HCT116 (cell line): ENCODE measurements around the gene COBLL1. TPM values are rescaled to one million over a fixed set of nuclear protein-coding genes. Genes with fewer than 3 reads are reported as not detected.

Experiments
- ATAC-seq: fragments of 200-7000 bp; cut with Tn5 transposase; 2 replicates; pipeline ENCODE4 v1.9.1; 2020; ENCODE audit warnings: mild to moderate bottlenecking, moderate library complexity
- BruUV-seq: library from RNA; stranded (reverse); fragments of 400-500 nt; replicated peaks from 2 replicates; lab custom pipeline; 2021; lab: Mats Ljungman, UMichigan
- CTCF ChIA-PET: fragments of 300-600 bp; sonication (Branson Sonifier 250); formaldehyde crosslinking; loops from one replicate; lab custom pipeline; 2021; ENCODE audit warnings: antibody characterized with exemption; lab: Charles Lee
- POLR2A ChIA-PET: fragments of 300-600, 350-600 bp; sonication (Branson Sonifier 250); formaldehyde crosslinking; loops from one replicate; lab custom pipeline; 2021; ENCODE audit warnings: antibody characterized with exemption; lab: Charles Lee
- RAD21 ChIA-PET, 2 experiments: fragments of 300-600 bp; sonication (Branson Sonifier 250); formaldehyde crosslinking; loops; one replicate each; lab custom pipeline; 2023; ENCODE audit warnings: low total read pairs in 2 of 2; ENCODE audit not compliant: uncharacterized antibody in 2 of 2, unreplicated experiment in 2 of 2, low non-redundant PET in 1 of 2; lab: Charles Lee
- DNase-seq: peaks from one replicate; pipeline ENCODE4 v3.0.0-alpha.2; 2010; ENCODE audit warnings: low read depth, low spot score
- H2AFZ ChIP-seq: fragments of 200-600 bp; shearing (Covaris generic), sonication (generic); 2 replicates; pipeline ENCODE4 v1.6.1; 2017; ENCODE audit warnings: low read depth, mixed run types, mixed read lengths, antibody characterized with exemption, low read length; ENCODE audit not compliant: poor library complexity, severe bottlenecking
- H3K27ac ChIP-seq: 2 replicates; pipeline ENCODE4 v1.5.1; 2012; ENCODE audit warnings: low read depth, low read length
- H3K27me3 ChIP-seq: fragments of 200-600 bp; sonication (generic); 2 replicates; pipeline ENCODE4 v1.6.1; 2016; ENCODE audit warnings: mixed run types, low read length, mixed read lengths; ENCODE audit not compliant: insufficient read depth
- H3K36me3 ChIP-seq, 2 experiments: fragments of 200-500 bp in 1 of 2; fragments of 200-600 bp in 1 of 2; sonication (Bioruptor generic) in 1 of 2; sonication (generic) in 1 of 2; 2 replicates each; pipeline versions ENCODE4 v1.5.1 to v1.6.1; 2014 to 2016; ENCODE audit warnings: low read length in 2 of 2, inconsistent platforms in 1 of 2, mixed read lengths in 1 of 2, mixed run types in 1 of 2; ENCODE audit not compliant: insufficient read depth in 2 of 2, control insufficient read depth in 1 of 2
- H3K4me1 ChIP-seq, 2 experiments: fragments of 200-600 bp in 1 of 2; sonication (generic) in 1 of 2; 2 replicates each; pipeline versions ENCODE4 v1.5.1 to v1.6.1; 2012 to 2017; ENCODE audit warnings: low read length in 2 of 2, inconsistent platforms in 1 of 2, mild to moderate bottlenecking in 1 of 2, mixed read lengths in 1 of 2, mixed run types in 1 of 2, moderate library complexity in 1 of 2; ENCODE audit not compliant: insufficient read depth in 2 of 2, control insufficient read depth in 1 of 2
- H3K4me2 ChIP-seq: fragments of 200-600 bp; sonication (generic); 2 replicates; pipeline ENCODE4 v1.6.1; 2017; ENCODE audit warnings: mixed run types, low read length, mixed read lengths
- H3K4me3 ChIP-seq, 2 experiments: fragments of 200-600 bp in 1 of 2; sonication (generic) in 1 of 2; replicated peaks in 1 of 2; 2 replicates each; pipeline ENCODE4 v1.5.1; 2011 to 2016; ENCODE audit warnings: low read length in 2 of 2, control low read depth in 1 of 2, low read depth in 1 of 2, mild to moderate bottlenecking in 1 of 2, mixed read lengths in 1 of 2, mixed run types in 1 of 2
- H3K79me2 ChIP-seq: fragments of 200-600 bp; sonication (generic); 2 replicates; pipeline ENCODE4 v1.6.1; 2017; ENCODE audit warnings: mild to moderate bottlenecking, mixed run types, low read length, moderate library complexity, mixed read lengths; ENCODE audit not compliant: insufficient read depth
- H3K9ac ChIP-seq: fragments of 200-600 bp; sonication (generic); 2 replicates; pipeline ENCODE4 v1.6.1; 2016; ENCODE audit warnings: low read length, mixed read lengths
- H3K9me2 ChIP-seq: fragments of 200-600 bp; sonication (generic), shearing (Covaris generic); 2 replicates; pipeline ENCODE4 v1.6.1; 2017; ENCODE audit warnings: mixed run types, mild to moderate bottlenecking, moderate library complexity; ENCODE audit not compliant: insufficient read depth
- H3K9me3 ChIP-seq, 2 experiments: fragments of 200-500 bp in 1 of 2; fragments of 200-600 bp in 1 of 2; sonication (Bioruptor generic) in 1 of 2; sonication (generic) in 1 of 2; 2 replicates each; pipeline ENCODE4 v1.6.1; 2014 to 2017; ENCODE audit warnings: low read length in 2 of 2, mixed read lengths in 2 of 2, inconsistent platforms in 1 of 2, low read depth in 1 of 2, mild to moderate bottlenecking in 1 of 2, mixed run types in 1 of 2, moderate library complexity in 1 of 2; ENCODE audit not compliant: control insufficient read depth in 1 of 2, insufficient read depth in 1 of 2
- H4K20me1 ChIP-seq: fragments of 200-600 bp; sonication (generic), shearing (Covaris generic); 2 replicates; pipeline ENCODE4 v1.6.1; 2017; ENCODE audit warnings: mixed run types, mild to moderate bottlenecking, moderate library complexity; ENCODE audit not compliant: insufficient read depth
- ATF3 ChIP-seq: IDR thresholded peaks from 2 replicates; pipeline ENCODE4 v1.6.1; 2012
- CEBPB ChIP-seq: IDR thresholded peaks from 2 replicates; pipeline ENCODE4 v1.6.1; 2012; ENCODE audit warnings: low read depth
- CTCF ChIP-seq, 3 experiments: fragments of 200-600 bp in 1 of 3; sonication (generic) in 1 of 3; IDR thresholded peaks in 2 of 3; conservative IDR thresholded peaks in 1 of 3; 2 replicates each; pipeline ENCODE4 v1.5.1; 2012 to 2017; ENCODE audit warnings: low read depth in 2 of 3, low read length in 2 of 3, antibody characterized with exemption in 1 of 3, borderline replicate concordance in 1 of 3, control low read depth in 1 of 3, mild to moderate bottlenecking in 1 of 3, mixed read lengths in 1 of 3, mixed run types in 1 of 3, moderate library complexity in 1 of 3; ENCODE audit not compliant: insufficient read depth in 1 of 3
- EGR1 ChIP-seq: IDR thresholded peaks from 2 replicates; pipeline ENCODE4 v1.6.1; 2012; ENCODE audit warnings: low read depth
- JUND ChIP-seq: IDR thresholded peaks from 2 replicates; pipeline ENCODE4 v1.6.1; 2012
- MAX ChIP-seq: IDR thresholded peaks from 2 replicates; pipeline ENCODE4 v1.6.1; 2012
- POLR2A ChIP-seq: IDR thresholded peaks from 2 replicates; pipeline ENCODE4 v1.7.0; 2011; ENCODE audit warnings: borderline replicate concordance; ENCODE audit not compliant: insufficient read depth, insufficient read length; ENCODE audit errors: extremely low read depth
- RAD21 ChIP-seq: IDR thresholded peaks from 2 replicates; pipeline ENCODE4 v1.6.1; 2012; ENCODE audit warnings: low read depth, mild to moderate bottlenecking
- SIN3A ChIP-seq: IDR thresholded peaks from 2 replicates; pipeline ENCODE4 v1.6.1; 2012; ENCODE audit warnings: low read depth
- SP1 ChIP-seq: IDR thresholded peaks from 2 replicates; pipeline ENCODE4 v1.6.1; 2012; ENCODE audit warnings: low read depth
- SRF ChIP-seq: IDR thresholded peaks from 2 replicates; pipeline ENCODE4 v1.6.1; 2012; ENCODE audit warnings: low read depth
- YY1 ChIP-seq: IDR thresholded peaks from 2 replicates; pipeline ENCODE4 v1.6.1; 2011; ENCODE audit warnings: low read length, low read depth, moderate library complexity, mild to moderate bottlenecking; ENCODE audit not compliant: insufficient replicate concordance; ENCODE audit errors: extremely low read depth
- ZBTB33 ChIP-seq: IDR thresholded peaks from 2 replicates; pipeline ENCODE4 v1.6.1; 2011; ENCODE audit warnings: mild to moderate bottlenecking, low read length, moderate library complexity; ENCODE audit not compliant: insufficient replicate concordance; ENCODE audit errors: extremely low read depth
- ZNF274 ChIP-seq: fragments of 200-500 bp; sonication (Bioruptor generic); IDR thresholded peaks from 2 replicates; pipeline ENCODE4 v1.6.1; 2014; ENCODE audit warnings: mild to moderate bottlenecking, low read depth, low read length, inconsistent platforms
- intact Hi-C: fragments of 100-400 bp; cut with micrococcal nuclease; formaldehyde crosslinking; loops from 2 replicates; pipeline ENCODE4 v1.10.0; 2022
- total RNA-seq: library from RNA; stranded (reverse); gene quantifications from one replicate; pipeline ENCODE4 v1.2.1, GENCODE V29; 2021; ENCODE audit not compliant: unreplicated experiment

The COBLL1 gene
- total RNA-seq, 1 experiment from 2014 or later = 3.6 TPM

GRCh38 chr2:164813535-164813934 lies 28.1 kb downstream of the COBLL1 start:
- intact Hi-C loops = no loop called here
- Histone ChIP-seq H3K27me3 (no peaks in the 10 kb centered on the region), H4K20me1 (no peaks in the 10 kb centered on the region), H3K9me2 (no peaks in the 10 kb centered on the region), H3K4me1 (no peaks in the 10 kb centered on the region), H3K79me2 (no peaks in the 10 kb centered on the region), H2AFZ (no peak overlapping the region), H3K9me3 (no peaks in the 10 kb centered on the region), H3K36me3 (no peaks in the 10 kb centered on the region), H3K4me2 (no peak overlapping the region), H3K9ac (no peak overlapping the region), H3K4me3 (no peak overlapping the region), H3K27ac (no peak overlapping the region)
- BruUV-seq = no TSS peak
- CTCF ChIA-PET = interaction anchor here (0.6 to 1.2 kb wide), 2 partner anchors 16 to 480 kb away, joined by 3 read pairs; no protein-coding TSS in a partner anchor
- ATAC-seq (no peak), DNase-seq (no peak)
- TF ChIP-seq CTCF (IDR thresholded peaks at IDR 0.05 in 2 of 3, conservative IDR thresholded peaks at IDR 0.05 in 1 of 3; ENCODE audit: borderline replicate concordance in 1 of 3, insufficient read depth in 1 of 3, low read depth in 2 of 3, low read length in 2 of 3) = 0 out of 6 replicates have a peak, but pooled peaks of 1 of the 3 experiments have one; percentile 2
- TF ChIP-seq ZNF274 = no peak
- POLR2A ChIA-PET = no interaction called here
- RAD21 ChIA-PET = no interaction called here

- DNase-seq (no peak), ATAC-seq (no peak)
- no peak overlapping the region for H3K27ac ChIP-seq
- CTCF ChIA-PET = no interaction called here
- no peaks in the 10 kb centered on the region for H3K9me3 ChIP-seq
- H3K4me3 ChIP-seq = no peak overlapping the region
- H3K36me3 ChIP-seq = no peaks in the 10 kb centered on the region
- H3K9me2 ChIP-seq = no peaks in the 10 kb centered on the region
- no peaks in the 10 kb centered on the region for H4K20me1 ChIP-seq
- no peak overlapping the region for H2AFZ ChIP-seq
- H3K79me2 ChIP-seq = no peaks in the 10 kb centered on the region
- intact Hi-C loops = no loop called here
- no peak overlapping the region for H3K4me2 ChIP-seq
- RAD21 ChIA-PET = no interaction called here
- H3K27me3 ChIP-seq = no peaks in the 10 kb centered on the region
- H3K4me1 ChIP-seq = no peaks in the 10 kb centered on the region
- POLR2A ChIA-PET = no interaction called here
- BruUV-seq = no TSS peak
- no peak overlapping the region for H3K9ac ChIP-seq
- no peak for TF ChIP-seq CTCF (IDR thresholded peaks at IDR 0.05 in 2 of 3, conservative IDR thresholded peaks at IDR 0.05 in 1 of 3; ENCODE audit: borderline replicate concordance in 1 of 3, insufficient read depth in 1 of 3, low read depth in 2 of 3, low read length in 2 of 3)
- TF ChIP-seq MAX = no peak
- TF ChIP-seq JUND = no peak
- no peak for TF ChIP-seq ATF3
- no peak for TF ChIP-seq SIN3A
- TF ChIP-seq RAD21 = no peak
- no peak for TF ChIP-seq ZBTB33
- TF ChIP-seq EGR1 = no peak
- no peak for TF ChIP-seq SRF
- TF ChIP-seq SP1 = no peak
- TF ChIP-seq ZNF274 = no peak
- TF ChIP-seq CEBPB = no peak
- no peak for TF ChIP-seq POLR2A
- TF ChIP-seq YY1 = no peak
These were observed 29.2 kb downstream of the COBLL1 start for GRCh38 chr2:164812378-164812777.
